SK-N-SH (cell line): Measurements from ENCODE around the gene FAM20A.

ENCODE experiments used
- CTCF ChIP-seq: fragments of 200-600 bp; sonication (generic); IDR thresholded peaks from 2 replicates; pipeline ENCODE4 v1.6.1; 2017; ENCODE audit warnings: antibody characterized with exemption, mild to moderate bottlenecking, moderate library complexity
- EP300 ChIP-seq, 2 experiments: IDR thresholded peaks; 2 replicates each; pipeline versions ENCODE4 v1.4.0 to v1.6.1; 2012; ENCODE audit warnings: borderline replicate concordance in 1 of 2, low read depth in 1 of 2, low read length in 1 of 2
- MAX ChIP-seq: IDR thresholded peaks from 2 replicates; pipeline ENCODE4 v1.4.0; 2012; ENCODE audit warnings: low read depth
- POLR2AphosphoS5 ChIP-seq: IDR thresholded peaks from 2 replicates; pipeline ENCODE4 v1.6.1; 2012; ENCODE audit warnings: low read depth, low read length
- RAD21 ChIP-seq: IDR thresholded peaks from 2 replicates; pipeline ENCODE4 v1.6.1; 2012; ENCODE audit warnings: mild to moderate bottlenecking, low read length
- RCOR1 ChIP-seq: fragments of 150-350 bp; IDR thresholded peaks from 2 replicates; pipeline ENCODE4 v1.6.1; 2017; ENCODE audit warnings: antibody characterized with exemption, low read length
- TAF1 ChIP-seq: IDR thresholded peaks from 2 replicates; pipeline ENCODE4 v1.6.1; 2012; ENCODE audit warnings: low read depth, mild to moderate bottlenecking, low read length, moderate library complexity, borderline replicate concordance
- TEAD4 ChIP-seq: IDR thresholded peaks from 2 replicates; pipeline ENCODE4 v1.4.0; 2012; ENCODE audit warnings: mild to moderate bottlenecking, borderline replicate concordance; ENCODE audit not compliant: insufficient read depth
- YY1 ChIP-seq: IDR thresholded peaks from 2 replicates; pipeline ENCODE4 v1.4.0; 2012; ENCODE audit warnings: low read depth, mild to moderate bottlenecking

- TF ChIP-seq CTCF, result no peak
- TF ChIP-seq MAX, result no peak
- TF ChIP-seq TEAD4, result no peak
- TF ChIP-seq RAD21, result no peak
- TF ChIP-seq EP300 (IDR thresholded peaks at IDR 0.05; ENCODE audit: borderline replicate concordance in 1 of 2, low read depth in 1 of 2, low read length in 1 of 2), result no peak
- TF ChIP-seq RCOR1, result no peak
- no peak for TF ChIP-seq TAF1
- TF ChIP-seq YY1, result no peak
- no peak for TF ChIP-seq POLR2AphosphoS5
These were observed 27.4 kb upstream of the FAM20A start for GRCh38 chr17:68628576-68628957.
